ENCODE measurements around the gene RFTN1. TPM values are rescaled to one million over a fixed set of nuclear protein-coding genes. Genes with fewer than 3 reads are reported as not detected.

The RFTN1 gene
- total and polyA plus RNA-seq, 10 of the 15 experiments (the other 5 are each of a cell fraction or from before 2014, with no cell fraction given) = 20.6 to 213 (median 147) TPM

GRCh38 chr3:16320711-16321110 is 192.8 kb downstream of the RFTN1 start:
- WGBS (ENCODE audit: insufficient coverage, insufficient replicate concordance, low lambda C conversion rate, missing lambda C conversion rate) = 62% methylated on average over 3 of the region's 3 CpGs

More at GRCh38 chr3:16320711-16321110, 192.8 kb downstream of the RFTN1 start:
- Histone ChIP-seq H3K4me2 (ENCODE audit: control insufficient read depth, insufficient read depth) (no peak overlapping the region), H3K9ac (ENCODE audit: control insufficient read depth, insufficient read depth, low read length) (no peak overlapping the region), H3K4me3 (no peak overlapping the region), H3K27ac (ENCODE audit: control insufficient read depth, insufficient read depth) (no peak overlapping the region), H3K4me1 (ENCODE audit: control insufficient read depth, insufficient read depth, low read length) (no peaks in the 10 kb centered on the region), H3K79me2 (ENCODE audit: control insufficient read depth, insufficient read depth, low read length) (no peaks in the 10 kb centered on the region), H4K20me1 (ENCODE audit: control insufficient read depth, insufficient read depth) (no peaks in the 10 kb centered on the region), H3K9me3 (replicated peaks; ENCODE audit: control insufficient read depth, insufficient read depth, low read length) (no peaks in the 10 kb centered on the region), H3K36me3 (ENCODE audit: control insufficient read depth in 2 of 2, insufficient read depth in 2 of 2, low read length in 1 of 2) (peaks cover 47 to 53% of the 10 kb centered on the region in 2 experiments), H3K27me3 (replicated peaks in 1 of 2; ENCODE audit: control insufficient read depth in 2 of 2, insufficient read depth in 2 of 2, low read length in 1 of 2) (no peaks in the 10 kb centered on the region), H2AFZ (ENCODE audit: control insufficient read depth, low read depth, low read length) (no peak overlapping the region)
- ChIA-PET CTCF (interaction anchor here (0.7 to 4.8 kb wide), 6 partner anchors 9 to 763 kb away, joined by 3 to 32 read pairs (median 4); partner anchors contain the start of genes DPH3 and OXNAD1), SMC1A (ENCODE audit: uncharacterized antibody, unreplicated experiment) (interaction anchor here (1.2 to 4.0 kb wide), 6 partner anchors 18 to 230 kb away, joined by 3 to 15 read pairs (median 6); no protein-coding TSS in a partner anchor), POLR2A (interaction anchor here (1.0 to 1.5 kb wide), 2 partner anchors 12 to 25 kb away, joined by 3 to 6 read pairs; no protein-coding TSS in a partner anchor), RAD21 (ENCODE audit: unreplicated experiment) (interaction anchor here (1.1 to 1.3 kb wide), 2 partner anchors 31 to 230 kb away, joined by 3 to 4 read pairs; no protein-coding TSS in a partner anchor)
- intact Hi-C loops (cut with micrococcal nuclease; ENCODE audit: unreplicated experiment) (no loop called here), in situ Hi-C loops (cut with MboI) (no loop called here)
- no peak for DNase-seq (ENCODE audit: low read depth, low spot score)
- FAIRE-seq = no peak
- no peak for ATAC-seq
- no TSS peak for BruUV-seq (replicated peaks)
- no peak for TF ChIP-seq RAD51 (IDR thresholded peaks at IDR 0.05)
- no peak for TF ChIP-seq USF2 (IDR thresholded peaks at IDR 0.05; ENCODE audit: borderline replicate concordance, low read depth, low read length)
- TF ChIP-seq ASH2L (IDR thresholded peaks at IDR 0.05; ENCODE audit: borderline replicate concordance, low read depth) = no peak
- TF ChIP-seq ETV6 (conservative IDR thresholded peaks at IDR 0.05 in 1 of 2, IDR thresholded peaks at IDR 0.05 in 1 of 2; ENCODE audit: borderline replicate concordance in 1 of 2, low read depth in 1 of 2) = no peak
- TF ChIP-seq CHD2 (IDR thresholded peaks at IDR 0.05; ENCODE audit: borderline replicate concordance, low read depth, low read length) = no peak
- no peak for TF ChIP-seq DPF2 (IDR thresholded peaks at IDR 0.05)
- no peak for TF ChIP-seq RAD21 (IDR thresholded peaks at IDR 0.05; ENCODE audit: insufficient read depth, low read depth, low read length)
- no peak for TF ChIP-seq CUX1 (IDR thresholded peaks at IDR 0.05; ENCODE audit: insufficient replicate concordance, low read depth, low read length)
- no peak for TF ChIP-seq TAF1 (IDR thresholded peaks at IDR 0.05; ENCODE audit: borderline replicate concordance, low read depth, low read length)
